Measurements from ENCODE around the gene SLC35G2.
"Not testable (repeated sequence)": the region's sequence is repeated elsewhere in the genome, so short reads cannot be mapped to it uniquely, and the experiment has no call there.

SLC35G2 gene

DNA sequence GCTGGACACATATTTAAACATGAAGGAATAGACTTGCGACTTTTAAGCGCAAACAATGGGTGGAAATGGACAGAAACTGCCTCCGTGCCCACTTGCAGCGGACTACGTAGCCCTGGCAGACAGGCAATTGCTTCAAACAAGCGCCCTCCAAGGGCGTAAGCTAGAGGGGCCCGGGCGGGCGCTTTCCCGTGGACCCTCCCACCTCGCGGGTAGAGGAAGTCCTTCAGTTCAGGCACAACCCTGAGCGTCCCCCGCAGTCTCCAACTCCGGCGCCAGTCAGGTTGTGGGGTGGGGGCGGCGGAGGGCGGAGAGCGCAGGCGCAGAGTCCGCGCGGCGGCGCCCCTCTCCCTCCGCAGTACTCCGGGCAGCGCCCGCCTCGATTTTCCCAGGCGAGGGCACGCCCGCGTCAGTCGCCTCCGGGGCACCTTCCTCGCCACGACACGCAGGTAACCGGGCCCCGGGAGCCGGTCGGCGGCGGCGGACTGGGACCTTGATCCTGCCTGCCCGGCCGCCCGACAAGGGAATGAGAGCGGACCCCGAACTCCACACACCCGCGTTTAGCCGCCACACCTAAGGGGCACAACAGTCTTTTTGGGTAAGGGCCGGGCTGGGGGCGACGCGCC lies at the start of gene SLC35G2:
SLC35G2 (plus strand) TSS at position 358 of the 623 bp plus-strand sequence. CDS start 35,335 bp downstream, outside the sequence.
- peak; percentile 57 for DNase-seq

DNA sequence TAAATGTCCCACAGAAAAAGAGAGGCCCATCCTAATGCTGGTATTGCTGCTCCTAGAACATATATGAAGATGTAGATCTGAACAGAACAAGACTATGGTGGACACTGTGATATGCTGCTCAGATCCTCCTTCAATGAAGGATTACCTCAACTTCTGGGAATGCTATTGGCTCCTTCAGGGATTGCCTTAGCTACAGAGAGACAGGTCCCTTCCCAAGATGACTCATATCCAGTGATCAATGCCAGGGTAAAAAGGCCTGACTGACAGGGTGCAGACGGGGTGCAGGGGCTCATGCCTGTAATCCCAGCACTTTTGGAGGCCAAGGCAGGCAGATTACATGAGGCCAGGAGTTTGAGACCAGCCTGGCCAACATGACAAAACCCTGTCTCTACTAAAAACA lies 46.2 kb upstream of the SLC35G2 start:
- no peak for DNase-seq

DNA sequence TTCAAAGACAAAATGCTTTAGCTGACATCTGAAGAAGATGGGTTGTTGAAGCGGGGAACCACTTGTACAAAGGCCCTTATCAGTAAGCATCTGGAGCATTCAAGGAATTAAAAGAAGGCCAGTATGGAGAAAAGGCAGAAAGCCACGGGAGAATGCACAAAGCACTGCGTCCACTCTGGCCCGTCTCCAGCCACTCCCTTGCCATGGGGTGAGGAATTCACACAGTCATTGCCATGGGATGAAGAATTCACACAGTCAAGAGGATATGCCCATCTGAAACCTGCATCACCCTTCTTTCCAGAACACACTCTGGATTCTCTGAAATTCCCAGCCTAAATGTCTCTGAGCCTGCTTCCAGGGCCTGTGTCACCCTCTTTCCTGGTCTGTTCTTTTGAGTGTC lies 40.1 kb upstream of the SLC35G2 start:
- no peak for DNase-seq

DNA sequence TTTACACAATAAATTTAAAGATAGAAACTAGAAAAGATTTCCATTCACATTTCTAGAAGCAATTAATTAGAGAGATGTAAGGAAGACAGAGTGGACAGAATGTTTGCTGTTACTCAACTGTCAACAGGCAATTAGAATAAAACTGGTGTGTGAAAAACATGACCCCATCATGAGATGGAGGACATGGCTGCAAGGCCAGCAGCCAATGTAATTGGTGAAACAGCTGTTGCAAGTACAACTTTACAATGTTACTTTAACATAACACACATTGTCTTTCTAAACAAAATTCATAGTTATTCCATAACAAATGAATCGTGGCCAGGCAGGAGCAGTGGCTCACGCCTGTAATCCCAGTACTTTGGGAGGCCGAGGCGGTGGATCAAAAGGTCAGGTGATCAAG lies 38.2 kb upstream of the SLC35G2 start:
- no peak for DNase-seq

DNA sequence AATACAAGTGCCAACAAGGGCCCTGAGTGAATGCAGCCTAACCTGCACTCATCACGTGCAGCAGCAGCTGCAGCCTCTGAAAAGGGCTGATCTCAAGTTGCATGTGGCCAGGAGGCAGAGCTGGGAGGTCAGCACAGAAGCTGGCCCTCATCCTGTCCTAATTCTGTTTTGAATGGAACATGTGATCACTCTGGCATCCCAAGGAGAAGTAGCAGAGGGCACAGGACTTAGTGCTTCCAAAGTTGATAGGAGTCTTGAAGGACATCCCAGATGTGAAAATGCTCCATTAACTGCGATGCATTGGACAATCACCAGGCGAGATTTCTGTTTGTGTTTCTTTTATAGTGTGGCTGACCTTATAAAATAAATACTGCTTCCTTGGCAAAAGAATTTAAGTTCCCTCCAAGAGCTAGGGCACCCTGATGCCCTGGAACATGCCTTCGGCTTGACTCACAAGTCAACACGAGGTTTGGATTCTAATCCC lies 35.2 kb upstream of the SLC35G2 start:
- no peak for DNase-seq

DNA sequence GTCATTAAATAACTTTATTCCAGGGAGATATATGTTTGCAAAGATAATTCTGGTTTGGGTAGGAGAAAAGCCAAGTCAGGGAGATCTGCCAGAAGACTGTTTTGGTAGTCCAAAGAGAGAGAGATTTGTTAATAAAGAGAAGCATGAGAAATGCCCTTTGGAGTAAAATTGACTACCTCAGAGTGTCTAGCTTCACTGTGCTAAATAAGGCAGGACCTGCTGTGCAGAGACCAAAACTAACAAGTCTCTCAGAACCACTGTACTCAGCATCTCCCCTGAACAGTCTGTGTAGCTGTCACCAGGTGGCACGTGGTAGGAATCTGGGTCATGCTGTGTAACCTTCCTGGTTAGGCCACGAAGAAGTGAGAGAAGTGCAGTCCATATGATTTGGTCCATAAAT lies 31.6 kb upstream of the SLC35G2 start:
- DNase-seq, result no peak

DNA sequence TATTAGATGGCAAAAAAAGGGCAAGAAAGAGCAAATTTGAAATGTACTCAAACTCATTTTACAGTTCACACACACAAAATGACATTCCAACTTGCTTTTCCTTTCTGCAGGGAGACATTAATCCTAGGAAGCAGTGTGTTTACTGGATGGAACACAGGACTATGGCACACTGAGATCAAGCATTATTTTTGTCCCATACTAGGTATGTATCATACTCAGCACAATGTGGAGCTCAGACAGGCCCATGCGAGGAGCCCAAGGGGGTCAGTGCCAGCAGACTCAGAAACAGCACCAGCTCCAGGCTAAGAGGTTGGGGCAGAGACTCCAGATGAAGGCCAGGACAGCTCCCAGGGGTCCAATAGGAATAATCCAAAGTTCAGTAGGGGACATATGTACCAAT lies 30.8 kb upstream of the SLC35G2 start:
- DNase-seq, result no peak

DNA sequence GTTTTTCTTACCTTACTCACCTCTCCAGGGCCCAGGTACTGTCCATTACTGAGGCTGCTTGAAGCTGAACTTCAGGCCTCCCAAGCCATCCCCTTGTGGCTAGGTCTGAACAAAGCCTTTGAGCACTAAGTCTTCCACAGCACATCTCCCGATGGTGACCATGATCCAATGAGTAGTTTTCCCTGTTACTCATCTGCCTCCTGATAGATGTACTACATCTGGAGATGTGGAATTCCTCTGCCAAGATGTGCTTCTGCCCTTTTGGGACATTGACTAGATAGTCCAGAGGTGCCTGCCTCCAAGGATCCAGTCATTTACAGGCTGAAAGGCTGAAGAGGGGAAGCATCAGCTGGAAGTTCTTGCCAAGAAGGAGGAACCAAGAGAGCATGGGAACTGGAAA lies 28.9 kb upstream of the SLC35G2 start:
- DNase-seq, result no peak

DNA sequence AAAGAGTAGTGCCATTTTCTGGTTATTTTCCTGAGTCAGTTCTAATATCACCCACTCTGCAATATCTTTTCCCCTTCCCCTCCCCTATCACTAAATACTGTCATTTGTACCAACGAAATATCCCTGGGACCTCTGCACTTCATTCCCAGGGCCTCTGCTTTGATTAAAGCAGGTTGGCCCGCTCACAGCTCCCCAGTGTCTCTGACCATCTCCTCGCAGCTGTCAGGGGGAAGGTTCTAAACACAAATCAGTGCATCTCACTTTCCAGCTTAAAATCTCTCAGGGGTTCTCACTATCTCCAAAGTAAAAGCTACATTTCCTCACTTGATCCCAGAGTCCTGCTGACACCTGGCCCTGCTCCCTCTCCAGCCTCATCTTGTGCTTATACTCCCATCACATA lies 28.1 kb upstream of the SLC35G2 start:
- no peak for DNase-seq

DNA sequence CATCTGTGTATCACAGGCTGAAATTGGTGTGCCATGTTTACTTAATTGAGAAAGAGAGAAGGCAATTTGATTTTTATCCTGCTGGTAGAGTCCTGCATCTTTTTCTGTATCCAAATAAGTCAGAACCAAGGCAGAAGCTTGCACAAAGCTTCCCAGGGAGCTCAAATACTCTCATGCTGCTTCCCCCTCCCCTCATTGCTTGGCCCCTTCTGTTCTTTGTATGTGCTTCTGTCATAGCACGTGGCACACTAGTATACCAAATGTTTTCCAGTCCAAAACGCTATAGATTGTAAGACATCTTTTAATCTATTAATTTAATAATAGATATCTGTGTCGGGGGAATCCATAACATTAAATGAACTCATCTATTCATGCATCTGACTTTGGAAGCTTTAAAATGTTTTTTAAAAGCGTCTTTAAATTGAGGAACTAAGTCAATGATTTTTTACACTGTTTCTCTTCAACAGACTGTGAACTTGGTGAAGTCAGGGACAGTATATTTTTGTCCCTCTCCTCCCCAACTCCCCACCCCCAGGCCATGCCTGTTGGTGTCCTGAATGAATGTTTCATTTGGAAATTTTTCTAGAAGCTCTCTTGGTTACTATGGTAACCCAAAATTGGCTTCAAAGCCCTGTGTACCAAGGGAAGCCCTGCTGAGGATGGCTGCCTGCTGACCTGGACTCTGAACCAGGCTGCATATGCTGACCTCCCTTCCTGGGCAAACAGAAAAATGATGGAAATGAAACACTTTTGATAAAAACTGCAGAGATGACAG lies 26.2 kb upstream of the SLC35G2 start:
- DNase-seq, result no peak

DNA sequence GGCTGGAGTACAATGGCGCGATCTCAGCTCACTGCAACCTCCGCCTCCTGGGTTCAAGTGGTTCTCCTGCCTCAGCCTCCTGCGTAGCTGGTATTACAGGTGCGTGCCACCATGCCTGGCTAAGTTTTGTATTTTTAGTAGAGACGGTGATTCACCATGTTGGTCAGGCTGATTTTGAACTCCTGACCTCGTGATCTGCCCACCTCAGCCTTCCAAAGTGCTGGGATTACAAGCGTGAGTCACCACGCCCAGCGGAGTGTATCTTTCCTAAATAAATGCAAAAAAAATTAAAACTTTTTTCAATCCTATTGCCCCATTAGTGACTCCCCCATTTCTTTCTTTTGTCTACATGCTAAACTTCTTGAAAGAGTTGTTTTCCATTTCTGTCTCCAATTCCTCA lies 17.8 kb upstream of the SLC35G2 start:
- not testable (repeated sequence) for DNase-seq

DNA sequence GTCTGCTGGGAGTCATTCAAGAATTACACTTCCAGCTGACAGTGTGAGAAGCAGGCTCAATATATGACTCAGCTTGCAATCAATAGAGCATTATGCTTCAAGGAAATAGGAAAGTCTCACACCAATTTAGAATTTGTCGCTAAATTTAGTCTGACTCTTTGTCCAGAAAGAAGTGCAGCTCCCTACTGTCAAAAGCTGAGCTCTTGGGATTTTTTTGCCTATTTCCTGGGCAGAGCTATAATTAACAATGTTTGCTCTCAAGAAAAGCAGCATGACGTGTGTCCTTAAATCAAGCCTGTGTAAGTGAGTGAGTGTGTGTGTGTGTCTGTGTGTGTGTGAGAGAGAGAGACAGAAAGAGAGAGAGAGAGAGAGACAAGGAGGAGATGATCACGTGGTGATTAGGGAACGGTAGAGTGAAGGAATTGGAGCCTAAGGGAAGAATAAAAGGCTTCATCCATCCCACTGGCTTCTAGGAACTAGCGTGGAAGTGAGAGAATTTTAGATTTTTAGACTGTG lies 16.4 kb upstream of the SLC35G2 start:
- DNase-seq, result no peak

DNA sequence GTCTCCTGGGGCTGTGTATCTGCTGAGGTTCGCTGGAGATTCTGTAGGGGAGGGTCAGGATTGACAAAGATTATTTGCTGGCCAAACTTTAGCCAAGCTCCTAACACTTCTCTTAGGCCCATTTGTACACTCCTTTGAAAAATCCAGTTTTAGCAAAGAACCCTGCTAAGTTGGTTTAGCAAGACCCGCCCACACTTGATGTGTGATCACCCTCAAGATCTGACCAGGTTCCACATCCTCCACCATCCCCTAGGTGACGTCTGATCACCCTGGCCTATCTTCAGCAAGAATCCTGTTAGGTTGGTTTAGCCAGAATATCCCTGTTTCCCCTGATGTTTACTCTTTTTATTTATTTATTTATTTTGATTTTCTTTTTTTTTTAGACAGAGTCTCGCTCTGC lies 14.8 kb upstream of the SLC35G2 start:
- no peak for DNase-seq

DNA sequence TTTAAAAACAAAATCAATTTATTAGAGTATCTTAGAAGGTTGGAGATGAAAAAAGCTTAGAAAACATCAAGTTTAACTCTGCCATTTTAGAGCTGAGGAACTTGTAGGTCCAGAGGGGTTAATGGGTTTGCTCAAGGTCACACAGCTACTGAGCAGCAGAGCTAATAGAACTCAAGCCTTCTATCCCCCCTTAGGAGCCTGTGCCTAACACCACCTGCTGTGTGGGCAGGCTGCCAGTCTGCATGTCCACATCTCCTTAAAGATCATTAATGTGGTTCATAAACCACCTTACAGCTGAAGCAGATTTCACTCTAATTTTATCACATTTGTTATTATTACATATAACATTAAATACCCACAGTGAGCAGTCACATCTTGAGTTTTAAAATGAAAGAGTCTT lies 14.1 kb upstream of the SLC35G2 start:
- no peak for DNase-seq

DNA sequence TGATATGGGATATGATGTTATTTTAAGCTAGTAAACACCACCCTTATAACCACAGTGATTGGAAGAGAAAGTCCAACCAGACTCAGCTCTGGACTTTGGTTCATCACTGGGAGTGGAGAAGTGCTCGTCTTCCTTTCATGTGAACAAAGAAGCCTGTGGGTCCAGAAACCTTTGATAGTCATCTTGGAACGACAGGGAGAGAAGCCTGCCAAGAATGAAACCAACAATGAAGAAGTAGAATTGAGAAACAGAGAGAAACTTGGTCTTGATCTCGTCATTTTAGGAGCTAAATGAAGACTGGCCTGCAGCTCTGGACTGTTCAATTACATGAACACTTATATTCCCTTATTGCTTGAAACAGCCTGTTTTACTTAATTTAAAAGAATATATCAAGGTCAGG lies 13.1 kb upstream of the SLC35G2 start:
- no peak for DNase-seq

DNA sequence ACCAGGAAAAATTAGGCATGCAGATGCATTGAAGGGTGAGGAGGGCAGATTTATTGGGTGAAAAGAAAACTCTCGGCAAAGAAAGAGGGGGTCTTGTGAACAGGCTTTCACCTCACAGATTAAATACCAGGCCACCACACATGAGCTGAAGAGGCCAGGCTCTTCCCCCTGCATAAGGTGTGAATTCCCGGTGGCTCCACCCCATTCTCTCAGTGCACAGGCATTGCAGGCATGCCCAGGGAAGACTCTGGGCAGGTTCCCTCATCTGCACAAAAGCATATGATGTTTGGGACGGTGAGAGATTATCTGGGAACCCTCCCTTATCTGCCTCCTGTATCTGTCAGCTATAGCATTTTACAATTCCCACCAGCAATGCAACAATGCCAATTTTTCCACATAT lies 7.2 kb upstream of the SLC35G2 start:
- DNase-seq, result no peak

DNA sequence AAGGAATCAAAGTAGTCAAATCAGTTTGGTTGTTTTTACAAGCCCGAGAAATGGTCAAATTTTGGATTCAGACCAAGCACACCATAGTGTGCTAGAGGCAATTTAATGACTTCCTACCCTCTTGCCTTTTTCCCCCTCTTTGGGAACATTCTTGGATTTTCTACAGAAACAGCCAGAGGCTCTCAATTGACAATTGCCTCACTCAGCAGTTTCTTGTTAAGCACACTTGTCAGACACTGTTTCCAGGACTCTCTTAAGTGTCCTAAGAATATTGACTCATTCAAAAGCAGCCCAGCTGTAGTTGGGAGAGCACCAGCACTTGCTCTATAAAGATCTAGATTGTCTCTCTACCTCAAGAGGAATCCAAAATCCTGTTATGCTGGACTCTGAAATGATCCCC lies 1.5 kb upstream of the SLC35G2 start:
- no peak for DNase-seq

DNA sequence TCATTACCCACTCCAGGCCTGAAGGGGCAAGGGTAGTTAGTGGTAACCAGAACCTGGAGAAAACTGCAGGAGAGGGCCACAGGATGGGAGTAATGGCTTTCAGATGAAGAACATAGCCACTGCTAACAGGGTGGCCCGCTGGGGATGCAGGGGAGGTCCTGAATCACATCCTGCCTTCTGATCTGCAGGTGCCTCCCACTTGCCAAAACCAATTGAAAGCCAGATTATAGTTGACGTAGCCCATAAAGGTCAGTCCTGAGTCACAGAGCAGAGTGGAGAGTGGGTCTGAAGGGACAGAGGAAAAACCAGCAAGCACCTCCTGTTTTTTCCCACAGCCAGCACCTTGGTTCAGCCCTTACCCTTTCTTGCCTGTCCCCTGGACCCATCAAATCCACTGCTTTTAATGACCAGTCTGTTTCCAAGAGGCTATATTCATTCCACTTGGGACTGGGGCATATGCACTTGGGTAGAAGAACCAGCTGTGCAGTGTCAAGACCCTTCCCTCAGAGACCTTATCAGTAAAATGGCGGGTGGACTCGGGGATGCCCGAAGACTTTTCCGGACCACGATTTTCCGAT lies 646 bp upstream of the SLC35G2 start:
- DNase-seq, result peak; percentile 53

DNA sequence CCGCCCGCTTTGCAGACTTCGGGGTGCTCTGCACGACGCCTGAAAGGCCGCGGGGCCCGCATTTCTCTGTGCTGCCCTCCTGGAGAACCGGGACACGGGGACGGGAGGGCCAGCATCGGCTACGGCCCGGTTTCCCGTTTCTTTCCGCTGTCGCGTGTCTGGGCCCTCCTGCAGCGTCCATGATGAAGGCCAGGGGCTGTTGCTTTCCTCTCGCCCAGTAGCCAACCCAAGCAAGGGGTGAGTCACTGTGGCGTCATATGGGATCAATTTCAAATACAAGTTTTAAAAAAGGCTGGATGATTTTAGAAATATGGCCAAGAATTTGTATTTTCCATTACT lies 435 bp downstream of the SLC35G2 start:
- DNase-seq, result no peak

DNA sequence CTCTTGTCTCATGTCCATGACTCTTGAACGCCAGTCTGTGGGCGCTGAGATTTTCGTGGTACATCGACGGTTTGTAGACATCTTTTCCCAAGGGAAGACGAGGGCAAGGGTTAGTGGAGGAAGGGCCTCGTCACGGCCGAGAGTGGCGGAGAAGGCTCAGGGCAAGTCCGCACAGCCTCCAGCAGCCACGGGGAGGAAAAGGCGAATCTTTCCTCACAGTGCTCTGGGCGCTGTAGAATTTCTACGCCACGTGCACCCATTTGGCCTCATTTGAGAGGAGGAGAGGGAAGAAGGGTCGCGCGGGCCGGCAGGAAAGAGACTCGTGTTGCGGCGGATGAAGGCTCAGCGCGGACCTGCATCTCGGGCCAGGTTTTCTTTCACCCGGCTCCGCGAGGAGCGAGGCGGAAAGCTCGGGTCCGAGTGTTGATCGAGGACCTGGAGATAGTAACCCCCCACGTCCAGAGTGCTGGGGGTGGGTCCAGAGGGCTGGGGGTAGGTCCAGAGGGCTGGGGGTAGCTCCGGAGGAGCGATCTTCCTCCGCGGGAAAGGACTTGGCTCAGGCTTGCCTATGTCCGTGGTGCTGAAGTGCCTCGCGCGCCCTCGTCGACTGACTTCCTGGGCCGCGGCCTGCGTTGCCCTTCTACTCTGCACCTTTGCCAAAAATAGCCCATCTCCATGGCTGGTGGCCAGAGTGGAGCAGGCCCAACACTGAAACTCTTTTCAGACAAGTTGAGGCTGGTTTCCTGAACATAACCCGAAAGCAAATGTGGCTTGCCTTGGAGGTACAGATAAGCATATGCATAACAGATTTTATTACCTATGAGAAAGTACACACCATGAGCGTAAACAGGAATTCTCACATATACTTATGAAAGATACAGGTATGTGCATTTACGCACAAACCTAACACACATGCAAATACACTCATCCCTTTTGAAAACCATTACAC lies 1.1 kb downstream of the SLC35G2 start:
- peak; percentile 45 for DNase-seq

DNA sequence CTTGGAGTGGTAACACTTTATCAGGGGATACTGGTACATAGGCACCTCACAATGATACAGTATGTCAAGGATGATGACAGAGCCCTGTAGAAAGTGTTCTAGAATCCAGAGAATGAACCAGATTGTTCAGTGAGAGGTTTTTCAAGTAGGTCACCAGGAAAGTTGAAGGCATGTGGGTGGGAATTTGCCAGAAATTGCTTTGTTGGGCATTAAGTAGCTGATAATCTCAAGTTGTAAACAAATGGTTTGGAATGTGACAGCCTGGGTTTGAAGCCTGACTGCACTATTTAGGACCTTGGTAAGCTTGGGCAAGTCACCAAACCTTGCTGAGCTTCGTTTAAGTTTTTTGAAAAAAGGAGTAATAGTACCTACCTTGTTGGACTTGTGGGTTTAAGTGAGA lies 12.5 kb downstream of the SLC35G2 start:
- DNase-seq, result no peak

DNA sequence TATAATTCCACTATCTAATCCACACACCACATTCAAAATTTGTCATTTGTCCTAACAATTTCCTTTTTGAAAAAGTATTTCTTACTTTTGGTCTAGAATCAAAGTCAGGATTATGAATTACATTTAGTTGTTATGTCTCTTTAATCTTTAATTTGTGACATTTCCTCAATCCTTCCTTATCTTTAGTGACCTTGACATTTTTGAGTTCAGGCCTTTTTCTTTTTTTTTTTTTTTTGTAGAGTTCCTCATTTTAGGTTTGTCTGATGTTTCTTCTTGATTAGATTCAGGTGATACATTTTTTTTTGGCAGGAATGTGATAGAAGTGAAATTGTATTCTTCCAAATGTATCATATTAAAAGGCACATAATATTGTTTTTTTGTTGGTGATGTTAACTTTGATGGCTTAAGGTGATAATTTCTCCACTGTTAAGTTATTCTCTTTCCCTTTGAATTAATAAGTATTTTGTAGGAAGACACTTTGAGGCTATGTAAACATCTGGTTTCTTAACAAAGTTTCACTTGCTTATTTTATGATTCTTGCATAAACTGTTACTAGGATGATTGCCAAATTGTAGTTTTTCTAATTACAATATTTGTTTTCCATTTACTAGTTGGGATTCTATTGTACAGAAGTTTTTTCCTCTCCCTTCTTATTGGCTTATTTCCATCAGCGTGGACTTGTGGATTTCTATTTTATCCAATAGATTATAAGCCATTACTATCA lies 16.3 kb downstream of the SLC35G2 start:
- DNase-seq, result no peak
